Measurements from ENCODE around the gene RAB28.
A peak's percentile ranks its signal among the peaks of the same experiment; 100 is the strongest.

Gene RAB28

DNA sequence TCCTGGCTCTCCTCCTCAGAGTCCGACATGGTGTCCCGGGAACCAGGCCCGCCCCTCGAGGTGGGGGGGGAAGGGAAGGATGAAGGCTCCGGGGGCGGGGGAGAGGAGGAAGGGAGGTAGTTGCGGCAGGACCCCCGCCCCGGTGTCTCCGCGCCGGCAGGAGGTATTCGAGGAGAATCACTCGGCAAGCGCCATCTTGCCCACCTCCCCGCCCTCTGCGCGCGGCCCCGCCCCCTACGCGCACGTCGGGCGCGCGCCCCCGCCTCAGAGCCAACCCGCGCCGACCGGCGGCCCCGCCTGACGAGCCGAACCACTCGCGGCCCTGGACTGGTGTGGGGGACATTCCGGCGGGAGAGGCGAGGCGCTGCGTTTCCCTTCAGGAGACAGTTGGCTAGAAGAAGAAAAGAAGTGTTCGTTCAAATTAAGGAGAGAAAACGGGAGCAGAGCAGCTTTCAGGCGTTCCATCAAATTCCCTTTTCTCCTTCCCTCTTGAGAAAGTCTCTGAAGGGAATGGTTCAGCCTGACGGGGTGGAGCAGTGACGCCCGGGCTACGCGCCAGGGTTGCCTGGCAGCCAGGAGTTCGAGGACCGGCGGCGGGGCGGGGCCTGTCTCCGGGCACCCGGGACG lies at the start of gene RAB28:
Gene RAB28 (minus strand): TSS at position 219 of the 627 bp plus-strand sequence.
- peak; percentile 93 to 95 for DNase-seq

DNA sequence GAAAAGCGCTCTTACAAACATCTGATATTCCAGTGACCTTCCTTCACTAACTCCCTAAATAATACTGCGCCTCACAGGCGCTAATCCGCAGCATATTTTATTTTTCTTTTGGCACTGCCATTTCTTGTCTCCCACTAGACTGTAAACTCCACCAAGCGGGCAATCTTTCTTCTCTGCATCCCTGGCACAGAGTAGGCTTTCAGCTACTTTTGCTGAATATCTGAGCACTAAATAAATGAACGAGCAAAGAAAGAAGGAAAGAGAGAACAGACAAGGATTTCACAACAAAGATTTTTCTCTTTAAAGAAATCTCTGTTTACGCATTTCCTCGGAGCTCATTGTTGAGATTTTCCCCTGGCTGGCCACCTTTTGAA lies 47.5 kb upstream of the RAB28 start:
- DNase-seq: no peak

DNA sequence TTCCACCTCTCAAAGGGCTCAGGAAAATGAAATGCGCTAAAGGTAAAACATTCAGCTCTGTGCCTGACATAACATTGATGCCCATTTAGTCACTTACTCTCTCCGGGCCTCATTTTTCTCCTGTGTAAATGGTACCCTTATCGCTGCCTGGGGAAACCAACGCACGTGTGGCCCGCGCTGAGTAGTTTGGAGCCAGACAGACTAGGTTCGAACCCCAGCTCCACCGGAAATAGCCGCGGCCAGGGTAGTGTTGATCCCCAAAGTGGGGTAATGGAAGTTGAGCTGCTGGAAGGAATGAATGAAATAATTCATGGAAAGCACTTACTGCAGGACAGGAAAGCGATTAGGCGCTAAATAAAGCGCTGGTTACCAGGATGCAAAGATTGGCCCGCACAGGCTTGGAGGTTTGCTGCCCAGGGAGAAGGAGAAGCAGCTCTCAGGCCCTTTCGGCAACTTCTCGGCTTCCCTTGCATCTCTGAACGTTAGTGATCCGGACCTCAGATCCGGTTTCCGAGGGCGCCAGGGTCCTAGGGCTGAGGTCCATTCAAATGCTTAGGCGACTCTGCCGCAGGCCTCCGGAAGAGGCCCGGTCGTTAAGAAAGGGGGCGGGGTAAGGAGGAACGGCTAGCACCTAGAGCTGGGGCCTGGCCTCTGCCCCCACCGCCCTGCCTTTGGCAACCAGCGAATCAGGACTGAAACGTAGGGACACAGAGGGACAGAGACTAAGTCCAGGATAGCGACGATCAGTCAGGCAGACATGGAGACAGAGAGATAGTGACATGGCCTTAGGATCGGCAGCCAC lies 46.9 kb upstream of the RAB28 start:
- no peak for DNase-seq

DNA sequence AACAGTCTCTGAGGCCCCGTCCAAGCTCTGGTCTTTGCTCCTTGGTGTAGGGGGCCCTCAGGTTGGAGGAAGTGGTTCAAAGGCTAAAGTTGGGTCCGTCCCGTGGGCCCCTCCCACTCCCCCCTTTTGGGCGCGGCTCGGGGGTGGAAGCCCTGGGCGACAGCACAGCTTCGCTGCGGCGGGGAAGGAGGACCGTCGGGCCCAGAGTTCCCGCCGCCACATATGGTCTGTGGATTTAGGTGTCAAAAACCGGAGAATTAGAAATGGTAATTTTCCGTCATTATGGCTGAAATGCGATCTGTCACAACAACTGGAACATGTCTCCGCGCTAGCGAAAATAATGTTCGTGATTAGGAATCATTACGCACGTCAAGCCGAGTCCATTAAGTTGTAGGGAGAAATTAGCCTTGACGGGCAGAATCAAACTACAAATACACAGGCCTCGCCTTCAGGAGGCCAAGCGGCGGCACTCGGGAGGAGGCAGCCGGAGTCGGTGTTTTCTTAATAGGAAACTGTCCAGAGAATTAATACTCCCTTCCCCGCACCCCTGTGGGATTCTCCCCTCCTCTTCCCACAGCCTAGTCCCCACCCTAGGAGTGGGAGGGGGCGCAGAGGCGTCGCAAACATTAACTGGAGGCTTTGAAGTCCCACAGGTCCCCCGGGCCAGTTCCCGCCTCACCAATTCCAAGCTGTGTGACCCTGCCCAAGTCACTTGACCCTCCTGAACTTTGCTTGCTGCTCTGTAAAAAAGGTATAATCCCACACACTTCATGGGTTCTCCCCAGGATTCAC lies 45.2 kb upstream of the RAB28 start:
- DNase-seq: no peak

DNA sequence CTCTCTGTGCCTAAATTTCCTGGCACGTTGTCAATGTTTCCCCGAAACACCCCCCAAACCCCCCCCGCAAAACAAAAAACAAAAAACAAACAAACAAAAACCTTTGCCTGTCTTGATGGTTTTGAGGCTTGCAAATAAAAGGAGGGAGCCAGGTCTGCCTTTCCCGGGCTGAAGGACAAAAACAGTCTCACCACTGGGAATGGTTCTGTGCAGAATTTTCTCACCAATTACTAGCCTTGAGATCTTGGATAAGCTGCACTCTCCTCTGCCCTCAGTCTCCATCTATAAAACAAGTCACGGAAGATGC lies 44.6 kb upstream of the RAB28 start:
- DNase-seq: no peak

DNA sequence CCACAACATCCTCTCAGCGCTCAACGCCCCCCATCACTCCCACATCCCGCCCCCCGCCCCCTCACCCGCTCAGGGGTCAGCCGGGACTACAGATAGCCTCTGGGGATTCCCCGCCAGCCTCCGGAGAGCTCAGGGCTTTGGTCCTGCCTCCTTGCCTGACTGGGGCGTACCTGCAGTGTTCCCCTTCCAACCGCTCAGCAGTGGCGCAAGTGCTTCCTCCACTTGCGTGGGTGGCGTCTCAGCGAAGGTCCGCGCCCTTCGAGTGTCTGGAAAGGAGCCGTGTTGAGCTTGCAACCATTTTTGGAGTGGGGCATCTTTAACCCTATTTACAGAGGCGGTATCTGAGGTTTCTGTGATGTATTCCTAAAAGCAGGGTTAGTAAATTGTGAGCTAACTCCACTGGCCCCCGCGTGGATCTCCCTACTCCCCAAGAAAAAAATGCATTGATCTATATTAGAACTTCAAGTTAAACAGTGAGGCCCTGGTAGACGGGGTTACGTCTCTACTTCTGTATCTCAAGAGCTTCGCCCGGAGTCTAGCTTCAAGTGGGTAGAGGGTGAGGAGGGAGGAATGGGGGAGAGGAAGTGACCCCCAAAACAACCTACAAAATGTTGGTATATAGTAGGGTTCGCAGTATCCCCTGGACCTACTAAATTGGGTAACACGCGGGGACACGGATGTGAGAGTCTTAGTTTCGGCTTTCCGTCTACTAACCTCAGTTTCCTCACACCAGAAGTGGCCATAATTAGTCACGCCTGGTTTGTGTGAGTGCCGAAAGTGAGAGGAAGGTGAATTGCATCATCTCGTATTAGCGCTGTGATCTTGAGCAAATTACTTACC lies 44.1 kb upstream of the RAB28 start:
- DNase-seq: no peak

- no peak for DNase-seq
Observed at GRCh38 chr4:13527192-13527980, 43.2 kb upstream of the RAB28 start.

- DNase-seq: no peak
Observed at GRCh38 chr4:13526658-13527057, 42.5 kb upstream of the RAB28 start.

DNA sequence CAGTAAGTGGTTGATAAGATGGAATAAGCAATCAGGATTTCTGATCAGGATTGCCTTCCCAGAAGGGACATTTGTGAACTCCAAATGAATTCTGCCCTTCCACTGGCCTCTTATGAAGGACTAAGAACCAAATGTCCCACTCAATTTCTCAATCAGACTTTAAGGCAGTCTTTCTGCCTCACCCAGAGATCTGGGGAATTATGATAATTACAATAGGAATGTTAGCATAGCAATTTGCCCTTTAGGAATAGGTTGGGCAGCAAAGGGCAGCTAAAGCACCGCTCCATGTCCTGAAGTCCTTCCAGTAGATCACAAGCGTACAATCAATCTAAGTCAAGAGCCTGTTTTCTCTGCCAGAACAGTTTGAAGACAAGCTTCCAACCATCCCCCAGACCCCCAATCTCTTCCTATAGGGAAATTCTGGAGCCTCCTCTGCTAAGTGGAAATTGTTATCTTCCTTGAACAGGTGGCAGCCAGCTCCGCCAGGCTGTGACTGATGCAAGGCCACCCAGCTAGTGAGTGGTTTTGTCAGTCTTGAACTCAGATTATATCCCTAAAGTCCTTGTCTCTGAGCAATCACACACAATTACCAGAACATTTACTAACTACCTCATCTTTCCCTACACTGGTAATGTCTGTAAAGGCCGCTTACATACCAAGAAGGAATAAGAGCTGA lies 41.6 kb upstream of the RAB28 start:
- DNase-seq: no peak

DNA sequence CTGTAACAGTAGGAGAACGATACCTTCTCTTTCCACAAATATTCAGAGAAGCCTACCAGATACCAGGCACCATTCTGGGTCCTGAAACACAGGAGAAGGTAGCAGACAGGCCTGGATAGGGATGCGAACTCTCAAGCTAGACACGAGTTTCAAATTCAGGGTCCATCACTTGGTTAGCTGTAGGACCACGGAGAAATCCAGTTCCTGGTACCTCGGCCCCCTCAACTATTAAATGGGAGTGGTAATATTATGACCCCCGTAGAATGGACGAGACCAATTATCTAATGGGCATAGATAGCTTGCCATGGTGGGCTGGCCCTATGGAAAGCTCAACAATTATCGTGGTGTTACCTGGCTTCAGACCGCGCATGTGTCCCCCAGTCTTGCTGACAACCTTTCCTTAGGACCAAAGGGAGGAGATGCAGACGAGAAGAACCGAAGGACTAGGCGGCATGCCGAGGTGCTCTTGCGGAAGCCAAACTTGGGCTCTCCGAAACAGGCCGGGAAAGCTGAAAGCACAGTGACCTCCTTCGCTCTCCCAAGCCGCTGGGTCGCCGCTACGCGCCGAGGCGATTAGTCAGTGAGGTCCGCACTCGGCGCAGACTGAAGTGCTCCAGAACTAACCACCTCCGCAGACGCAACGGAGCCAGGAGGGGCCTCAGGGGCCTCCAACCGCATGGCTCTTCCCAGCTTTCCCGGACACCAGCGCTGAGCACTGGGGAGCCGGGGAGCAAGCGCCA lies 40.5 kb upstream of the RAB28 start:
- no peak for DNase-seq

- DNase-seq: no peak
Observed at GRCh38 chr4:13523591-13524503, 39.7 kb upstream of the RAB28 start.

DNA sequence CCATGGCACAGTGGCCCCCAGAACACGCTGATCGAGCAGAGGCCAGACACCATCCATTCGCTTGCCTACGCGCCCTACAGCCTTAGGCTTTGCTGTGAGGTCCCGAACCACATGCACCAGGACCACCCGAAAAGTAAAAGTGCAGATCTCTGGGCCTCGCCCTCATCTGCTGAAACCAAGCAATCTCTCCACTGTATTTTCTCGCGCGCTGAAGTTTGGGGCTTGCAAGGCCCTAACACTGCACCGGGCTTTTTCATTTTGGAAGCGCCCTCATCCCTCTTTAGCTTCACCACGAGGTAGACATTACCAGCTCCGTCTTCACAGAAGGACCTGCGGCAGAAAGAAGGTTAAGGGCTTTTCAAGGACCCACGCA lies 39.0 kb upstream of the RAB28 start:
- no peak for DNase-seq

GRCh38 chr4:13522282-13523104 lies 38.4 kb upstream of the RAB28 start:
- DNase-seq: no peak

DNA sequence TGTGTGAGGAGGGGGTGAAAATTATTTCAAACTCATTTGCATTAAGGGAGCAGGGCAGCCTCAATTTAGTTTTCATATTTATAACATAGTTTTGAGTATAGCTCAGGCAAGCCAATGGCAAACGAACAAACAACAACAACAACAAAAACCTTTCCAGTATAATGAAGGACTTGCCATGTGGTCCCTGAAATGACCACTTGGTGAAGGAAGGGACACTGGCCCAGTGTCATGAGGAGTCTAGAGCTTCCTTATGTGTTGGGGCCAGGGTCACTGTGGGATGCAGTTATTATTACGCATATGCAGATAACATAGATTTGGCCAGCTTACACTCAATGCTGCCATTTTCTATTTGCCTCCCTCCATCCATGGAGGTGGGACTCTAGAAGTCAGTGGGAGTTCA lies 36.9 kb upstream of the RAB28 start:
- no peak for DNase-seq

- no peak for DNase-seq
Observed at GRCh38 chr4:13516315-13516860, 32.2 kb upstream of the RAB28 start.

DNA sequence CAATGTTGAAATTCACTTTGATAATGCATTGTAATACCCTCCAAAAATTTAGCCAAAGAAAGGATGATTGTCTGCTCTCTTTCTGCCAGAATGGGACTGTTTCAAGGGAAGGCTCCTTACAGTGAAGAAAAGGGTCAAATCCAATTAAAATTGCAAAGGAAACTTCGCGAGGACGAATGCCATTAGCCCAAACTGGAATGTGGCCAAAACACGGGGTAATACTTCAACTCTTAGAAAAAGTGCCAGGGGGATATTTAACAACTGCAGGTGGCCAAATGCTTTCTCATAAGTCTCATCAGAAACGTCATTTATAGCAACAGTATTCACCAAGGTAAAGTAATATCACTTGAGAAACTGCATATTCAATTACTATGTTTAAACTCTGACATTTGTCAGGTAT lies 31.1 kb upstream of the RAB28 start:
- no peak for DNase-seq

DNA sequence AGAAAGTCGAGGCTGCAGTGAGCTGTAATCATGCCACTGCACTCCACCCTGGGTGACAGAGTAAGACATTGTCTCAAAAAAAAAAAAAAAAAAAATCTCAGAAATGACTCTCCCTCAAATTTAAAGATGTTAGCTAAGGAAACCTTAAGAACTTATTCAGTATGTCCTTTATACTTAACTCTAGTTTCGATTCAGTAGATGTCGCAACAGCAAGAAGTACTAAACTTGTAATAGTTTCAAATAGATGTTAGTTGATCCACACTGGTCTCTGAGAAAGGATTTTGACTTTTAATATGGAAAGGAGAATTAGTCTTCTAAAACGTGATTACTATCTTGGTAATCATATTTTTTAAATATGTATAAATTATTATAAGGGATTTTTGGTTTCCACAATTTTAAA lies 30.6 kb upstream of the RAB28 start:
- DNase-seq: no peak

GRCh38 chr4:13511101-13511500 lies 27.0 kb upstream of the RAB28 start:
- DNase-seq: no peak

GRCh38 chr4:13509442-13509841 lies 25.3 kb upstream of the RAB28 start:
- no peak for DNase-seq
